T follicular helper cell (primary cell): Measurements from ENCODE around the gene SEL1L2.
"Not testable (repeated sequence)": the region's sequence is repeated elsewhere in the genome, so short reads cannot be mapped to it uniquely, and the experiment has no call there.

Experiments used
- DNase-seq: peaks from one replicate; pipeline ENCODE4 v3.0.0-alpha.2; 2020; ENCODE audit warnings: low read depth
- total RNA-seq, 2 experiments: gene quantifications; one replicate each; lab custom pipeline; 2026; lab: John Stamatoyannopoulos, UW

Gene SEL1L2
- total RNA-seq: 0 to 0.06 reads per million in 2 experiments

DNA sequence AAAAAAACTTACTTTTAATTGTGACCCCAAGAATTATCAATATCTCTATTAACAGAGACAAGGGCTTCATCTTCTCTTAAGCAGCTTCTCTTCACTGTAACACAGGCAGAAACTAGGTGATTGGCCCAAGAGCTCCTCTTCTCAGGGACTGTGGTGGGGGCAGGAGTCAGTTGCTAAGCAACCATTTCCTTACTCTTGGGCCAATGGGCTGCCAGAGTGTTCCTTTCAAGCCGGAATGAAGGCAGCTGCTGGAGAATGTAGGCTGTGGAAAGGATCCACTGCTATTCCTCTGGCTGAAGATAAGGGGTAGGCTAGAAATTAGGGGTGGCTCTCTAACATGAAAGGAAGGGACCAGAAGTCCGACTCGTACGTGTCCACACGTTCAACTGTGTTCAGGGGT, at the start of gene SEL1L2:
Gene SEL1L2 (minus strand): TSS at position 150 of the 400 bp plus-strand sequence. CDS start 80 bp downstream, at position 70.
- no peak for DNase-seq

DNA sequence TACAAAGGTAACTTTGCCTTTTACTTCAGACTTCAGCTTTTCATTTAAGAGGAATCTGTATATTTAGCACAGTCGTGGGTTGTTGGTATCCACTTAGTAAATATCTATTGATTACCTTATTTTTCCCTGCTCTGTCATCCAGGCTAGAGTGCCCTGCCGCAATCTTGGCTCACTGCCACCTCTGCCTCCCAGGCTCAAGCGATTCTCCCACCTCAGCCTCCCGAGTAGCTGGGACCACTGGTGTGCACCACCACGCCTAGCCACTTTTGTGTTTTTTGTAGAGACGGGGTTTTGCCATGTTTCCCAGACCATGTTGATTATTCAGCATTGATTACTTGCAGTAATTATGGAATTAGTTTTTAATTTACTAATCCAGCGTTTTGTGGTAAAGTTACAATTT, 46.2 kb upstream of the SEL1L2 start:
- DNase-seq: no peak

GRCh38 chr20:14033310-14033709, 42.9 kb upstream of the SEL1L2 start:
- no peak for DNase-seq

DNA sequence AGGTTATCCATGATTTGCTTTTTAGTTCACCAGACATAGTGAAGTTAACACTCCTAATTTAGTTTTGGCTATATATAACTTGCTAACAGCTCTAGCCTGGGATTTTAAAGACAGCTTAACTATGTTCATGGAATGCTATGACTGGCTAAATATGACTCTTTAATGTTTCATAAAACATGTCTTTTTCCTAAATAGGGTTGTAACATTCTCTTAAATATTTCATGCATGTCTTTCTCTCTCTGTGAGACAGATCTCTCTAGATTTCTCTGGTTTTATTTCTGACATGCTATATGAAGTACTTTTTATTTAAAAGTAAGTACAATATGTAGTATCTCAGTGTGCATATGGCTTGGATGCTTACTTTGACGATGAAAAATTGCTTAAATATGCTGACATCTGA, 40.6 kb upstream of the SEL1L2 start:
- DNase-seq: no peak

DNA sequence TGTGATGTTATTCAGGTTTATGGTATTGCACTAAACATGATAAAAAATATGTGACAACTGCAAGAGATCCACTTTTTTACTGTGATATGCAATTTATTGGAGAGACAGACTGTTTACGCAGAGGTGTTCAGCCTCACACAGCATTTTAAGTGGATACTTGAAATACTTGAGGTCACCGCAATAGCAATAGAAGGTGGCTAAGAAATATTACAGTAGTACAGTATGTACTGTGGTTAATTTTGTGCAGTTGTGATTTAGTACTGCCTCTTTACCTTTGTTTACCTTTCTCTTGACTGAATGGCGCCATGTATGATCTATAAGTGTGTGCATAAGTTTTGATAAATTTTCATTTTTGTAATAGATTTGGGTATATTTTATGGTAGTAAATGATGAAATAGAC, 22.3 kb upstream of the SEL1L2 start:
- DNase-seq: no peak

DNA sequence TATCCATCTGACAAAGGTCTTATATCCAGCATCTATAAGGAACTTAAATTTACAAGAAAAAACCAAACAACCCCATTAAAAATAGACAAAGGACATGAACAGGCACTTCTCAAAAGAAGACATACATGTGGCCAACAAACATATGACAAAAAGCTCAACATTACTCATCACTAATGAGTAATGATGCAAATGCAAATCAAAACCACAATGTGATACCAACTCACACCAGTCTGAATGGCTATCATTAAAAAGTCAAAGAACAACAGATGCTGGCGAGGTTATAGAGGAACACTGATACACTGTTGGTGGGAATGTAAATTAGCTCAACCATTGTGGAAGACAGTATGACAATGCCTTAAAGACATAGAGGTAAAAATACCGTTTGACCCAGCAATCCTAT, 18.8 kb upstream of the SEL1L2 start:
- no peak for DNase-seq

DNA sequence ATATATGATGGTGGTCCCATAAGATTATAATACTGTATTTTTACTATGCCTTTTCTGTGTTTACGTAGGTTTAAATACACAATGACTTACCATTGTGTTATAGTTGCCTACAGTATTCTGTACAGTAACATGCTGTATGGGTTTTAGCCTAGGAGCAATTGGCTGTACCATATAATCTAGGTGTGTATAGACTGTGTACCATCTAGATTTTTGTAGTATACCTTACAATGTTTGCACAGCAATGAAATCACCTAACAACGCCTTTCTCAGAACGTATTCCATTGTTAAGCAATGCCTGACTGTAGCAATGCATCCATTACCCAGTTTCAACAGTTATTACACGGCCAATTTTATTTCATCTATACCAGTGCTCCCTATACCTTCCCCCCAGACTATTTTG, 15.6 kb upstream of the SEL1L2 start:
- no peak for DNase-seq

DNA sequence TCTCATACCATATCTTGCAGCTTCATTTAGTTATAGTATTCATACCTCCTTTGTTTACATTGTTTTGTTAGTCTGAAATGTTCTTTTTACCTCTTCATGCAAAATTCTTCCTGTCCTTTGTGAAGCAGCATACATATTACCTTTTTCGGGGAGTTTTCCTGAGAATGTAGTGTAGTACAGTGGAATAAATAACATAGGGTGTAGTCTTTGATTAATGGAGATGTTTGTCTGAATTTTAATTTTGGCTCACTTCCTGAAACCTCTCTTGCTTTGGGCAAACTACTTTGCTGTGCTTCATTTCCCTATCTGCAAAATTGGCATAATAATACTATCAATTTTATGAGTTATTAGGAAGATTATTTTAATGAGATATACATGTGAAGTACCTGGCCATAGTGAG, 10.5 kb upstream of the SEL1L2 start:
- no peak for DNase-seq

DNA sequence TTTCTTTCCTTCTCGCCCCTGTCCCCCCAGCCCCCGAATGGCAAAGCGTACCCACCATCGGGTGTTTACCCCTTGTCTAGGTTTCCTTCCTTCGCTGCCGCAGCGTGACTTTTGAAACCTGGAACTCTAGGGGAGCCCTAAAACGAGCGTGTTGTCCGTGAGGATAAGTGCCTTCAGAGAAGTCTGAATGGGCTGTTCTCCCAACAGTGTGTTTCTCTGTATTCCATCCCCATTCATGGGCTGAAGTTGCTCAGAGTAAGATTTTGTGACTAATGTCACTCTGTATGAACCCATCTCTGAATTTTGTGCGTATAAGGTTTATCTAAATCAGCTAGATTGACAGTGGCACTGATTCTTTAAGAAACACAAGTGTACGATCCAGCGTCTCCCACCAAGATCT, 5.9 kb upstream of the SEL1L2 start:
- no peak for DNase-seq

DNA sequence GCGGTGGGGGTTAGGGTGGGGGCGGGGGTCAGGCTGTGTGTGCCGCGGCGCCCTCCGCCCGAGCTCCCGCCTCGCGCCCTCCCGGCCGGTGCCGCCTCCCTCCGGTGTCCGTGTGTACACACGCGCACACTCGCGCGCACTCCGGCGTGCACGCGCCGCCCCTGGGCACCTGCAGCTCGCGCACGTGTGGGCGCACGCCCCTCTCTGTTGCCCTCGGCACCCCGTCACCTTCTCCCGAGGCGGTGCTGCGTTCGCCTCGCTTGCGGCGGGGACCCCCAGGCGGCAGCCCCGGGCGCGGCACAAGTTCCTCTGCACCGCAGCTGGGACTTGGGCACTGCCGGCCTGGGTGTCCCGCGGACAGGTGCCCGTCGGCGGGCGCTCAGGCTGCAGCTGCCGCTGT, 5.4 kb upstream of the SEL1L2 start:
- DNase-seq: no peak

- no peak for DNase-seq
Observed at GRCh38 chr20:13995086-13995665, 4.8 kb upstream of the SEL1L2 start, which contains the start of gene MACROD2. Gene MACROD2, plus strand, starts transcription at chr20:13995516.

DNA sequence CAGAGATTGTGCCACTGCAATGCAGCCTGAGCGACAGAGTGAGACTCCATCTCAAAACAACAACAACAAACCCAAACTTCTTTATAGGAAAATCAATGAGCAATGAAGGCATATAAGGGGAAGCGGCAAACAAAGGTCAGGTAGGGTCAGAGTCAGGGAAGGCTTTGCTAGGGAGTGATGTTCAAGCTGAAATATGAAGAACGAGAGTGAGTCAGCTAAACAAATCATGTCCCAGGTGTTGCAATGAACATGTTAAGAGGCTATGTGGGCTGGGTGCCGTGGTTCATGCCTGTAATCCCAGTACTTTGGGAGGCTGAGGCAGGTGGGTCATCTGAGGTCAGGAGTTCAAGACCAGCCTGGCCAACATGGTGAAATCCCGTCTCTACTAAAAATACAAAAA, 1.5 kb upstream of the SEL1L2 start:
- DNase-seq: not testable (repeated sequence)

DNA sequence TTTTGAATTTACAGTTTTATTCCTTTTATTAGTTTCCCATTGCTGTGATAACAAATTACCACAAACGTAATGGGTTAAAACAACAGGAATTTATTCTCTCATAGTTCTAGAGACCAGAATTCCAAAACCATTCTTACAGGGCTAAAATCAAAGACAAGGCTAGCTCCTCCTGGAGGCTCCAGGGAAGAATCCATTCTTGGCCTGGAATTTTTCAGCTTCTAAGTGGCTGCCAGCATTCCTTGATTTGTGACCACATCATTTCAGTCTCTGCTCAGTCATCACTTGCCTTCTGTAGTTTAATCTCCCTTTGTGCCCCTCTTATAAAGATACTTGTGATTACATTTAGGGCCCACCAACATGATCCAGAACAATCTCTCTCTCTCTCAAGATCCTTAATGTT, 897 bp upstream of the SEL1L2 start:
- no peak for DNase-seq

- no peak for DNase-seq
Observed at GRCh38 chr20:13984211-13984610, 6.2 kb downstream of the SEL1L2 start.

DNA sequence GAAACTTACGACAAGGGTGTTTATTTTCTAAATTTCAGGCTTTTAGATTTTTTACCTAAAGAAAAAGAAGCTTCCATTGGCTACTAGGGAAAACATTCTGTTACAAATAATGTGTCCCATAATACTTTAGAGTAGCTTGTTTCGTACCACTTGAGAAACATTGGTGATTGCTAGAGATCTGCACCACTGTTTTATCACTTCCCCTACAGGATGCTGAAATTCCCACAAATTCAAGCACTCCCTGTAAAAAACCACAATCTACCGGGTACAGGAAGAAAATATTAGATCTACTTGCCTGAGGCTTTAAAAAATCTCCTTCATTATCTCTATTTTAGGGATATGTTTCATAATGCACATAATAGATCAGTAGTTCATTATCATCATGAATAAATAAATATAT, 29.9 kb downstream of the SEL1L2 start:
- DNase-seq: no peak

- no peak for DNase-seq
Observed at GRCh38 chr20:13960119-13960518, 30.3 kb downstream of the SEL1L2 start.

- no peak for DNase-seq
Observed at GRCh38 chr20:13953227-13953626, 37.2 kb downstream of the SEL1L2 start.

GRCh38 chr20:13947719-13948118, 42.7 kb downstream of the SEL1L2 start:
- no peak for DNase-seq

- DNase-seq: no peak
Observed at GRCh38 chr20:13941031-13941430, 49.4 kb downstream of the SEL1L2 start.

- DNase-seq: no peak
Observed at GRCh38 chr20:13936781-13937576, 53.4 kb downstream of the SEL1L2 start.

DNA sequence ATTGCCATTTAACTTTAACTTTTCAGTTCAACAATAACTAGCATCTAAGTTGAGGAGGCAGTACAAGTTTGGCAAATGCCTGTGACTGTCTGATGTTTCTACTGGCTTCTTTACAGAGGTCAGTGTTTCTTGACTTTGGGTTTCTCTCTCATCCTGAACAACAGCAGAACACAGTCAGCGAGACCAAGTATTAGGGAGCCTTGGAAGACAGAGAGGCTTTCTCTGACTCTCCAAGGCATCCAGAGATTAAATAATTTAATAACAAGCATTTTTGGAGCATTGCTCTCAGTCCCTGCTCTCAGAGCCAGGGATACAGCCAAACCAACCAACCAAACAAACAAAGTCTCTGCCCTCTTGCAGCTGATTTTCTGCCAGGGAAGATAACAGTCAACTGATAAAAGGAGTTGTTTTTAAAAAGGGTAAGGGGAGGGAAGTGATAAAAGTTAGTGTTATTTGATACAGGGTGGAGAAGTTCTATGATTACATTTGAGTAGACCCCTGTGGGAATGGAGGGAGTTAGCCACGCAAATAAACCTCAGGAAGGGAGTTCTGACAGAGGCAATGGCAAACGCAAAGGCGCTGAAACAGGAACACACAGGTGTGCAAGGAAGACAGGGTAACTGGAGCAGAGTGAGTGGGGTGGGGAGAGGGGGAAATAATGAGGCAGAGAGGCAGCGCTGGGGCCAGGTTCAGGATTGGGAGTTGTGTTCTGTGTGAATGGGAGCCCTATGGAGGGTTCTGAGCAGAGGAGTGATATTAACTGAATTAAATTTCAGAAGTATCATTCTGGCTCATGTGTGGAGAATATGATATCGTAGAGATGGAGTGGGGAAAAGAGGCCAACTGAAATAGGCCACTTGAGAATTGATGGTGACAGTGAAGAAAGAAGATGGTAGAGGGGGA, 55.2 kb downstream of the SEL1L2 start:
- no peak for DNase-seq

GRCh38 chr20:13930281-13930680, 60.1 kb downstream of the SEL1L2 start:
- DNase-seq: no peak

DNA sequence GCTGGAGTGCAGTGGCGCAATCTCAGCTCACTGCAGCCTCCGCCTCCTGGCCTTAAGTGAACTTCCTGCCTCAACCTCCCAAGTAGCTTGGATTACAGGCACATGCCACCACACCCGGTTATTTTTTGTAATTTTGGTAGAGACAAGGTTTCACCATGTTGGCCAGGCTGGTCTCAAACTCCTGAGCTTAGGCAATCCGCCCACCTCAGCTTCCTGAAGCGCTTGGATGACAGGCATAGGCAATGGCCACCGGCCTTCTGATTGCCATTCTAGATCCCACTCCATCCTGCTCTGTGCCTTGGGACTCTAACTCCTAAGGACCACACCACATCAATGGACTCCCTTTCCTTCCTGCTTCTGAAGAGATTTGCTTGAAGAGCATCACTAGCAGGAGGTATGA, 60.6 kb downstream of the SEL1L2 start:
- DNase-seq: no peak
